Globus pallidus (tissue), 1 donor: ENCODE data around the gene DYNLRB2.

Experiments
- DNase-seq: peaks from one replicate; pipeline ENCODE4 v3.0.0-alpha.2; 2015; ENCODE audit warnings: low spot score

Gene DYNLRB2

GRCh38 chr16:80599466-80599865 is 58.7 kb downstream of the DYNLRB2 start:
- DNase-seq = no peak
